Activated CD8-positive, alpha-beta memory T cell treated with anti-CD3 and anti-CD28 coated beads, Interleukin-2, amount 50 U/mL, for 1 hour (primary cell): Measurements from ENCODE around the gene EPHA8.

Experiments used
- DNase-seq: peaks from one replicate; pipeline ENCODE4 v3.0.0-alpha.2; 2020; ENCODE audit errors: extremely low read depth

The EPHA8 gene

GRCh38 chr1:22592919-22593790 lies 29.9 kb downstream of the EPHA8 start:
- DNase-seq = no peak

GRCh38 chr1:22594396-22594795 lies 31.1 kb downstream of the EPHA8 start:
- no peak for DNase-seq

GRCh38 chr1:22595108-22595507 lies 31.8 kb downstream of the EPHA8 start:
- DNase-seq = no peak

DNA sequence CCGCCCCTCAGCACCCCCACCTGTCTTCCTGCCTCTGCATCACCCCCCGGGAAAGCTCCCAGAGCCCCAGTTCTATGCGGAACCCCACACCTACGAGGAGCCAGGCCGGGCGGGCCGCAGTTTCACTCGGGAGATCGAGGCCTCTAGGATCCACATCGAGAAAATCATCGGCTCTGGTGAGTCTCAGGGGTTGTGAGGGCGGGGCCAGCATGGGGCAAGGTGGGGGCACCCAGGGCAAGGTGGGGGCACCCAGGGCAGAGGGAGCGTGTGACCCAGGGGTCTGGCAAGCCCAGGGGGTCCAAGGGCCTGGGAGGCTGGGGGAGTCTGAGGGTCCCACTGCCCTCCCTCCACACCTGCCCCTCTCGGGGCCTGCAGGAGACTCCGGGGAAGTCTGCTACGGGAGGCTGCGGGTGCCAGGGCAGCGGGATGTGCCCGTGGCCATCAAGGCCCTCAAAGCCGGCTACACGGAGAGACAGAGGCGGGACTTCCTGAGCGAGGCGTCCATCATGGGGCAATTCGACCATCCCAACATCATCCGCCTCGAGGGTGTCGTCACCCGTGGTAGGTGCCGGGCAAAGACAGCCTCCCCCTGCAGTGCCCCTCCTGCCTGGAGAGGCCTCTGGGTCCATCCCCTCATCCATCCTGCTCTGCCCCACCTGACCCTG lies 34.1 kb downstream of the EPHA8 start:
- no peak for DNase-seq

GRCh38 chr1:22597996-22598395 lies 34.7 kb downstream of the EPHA8 start:
- no peak for DNase-seq

DNA sequence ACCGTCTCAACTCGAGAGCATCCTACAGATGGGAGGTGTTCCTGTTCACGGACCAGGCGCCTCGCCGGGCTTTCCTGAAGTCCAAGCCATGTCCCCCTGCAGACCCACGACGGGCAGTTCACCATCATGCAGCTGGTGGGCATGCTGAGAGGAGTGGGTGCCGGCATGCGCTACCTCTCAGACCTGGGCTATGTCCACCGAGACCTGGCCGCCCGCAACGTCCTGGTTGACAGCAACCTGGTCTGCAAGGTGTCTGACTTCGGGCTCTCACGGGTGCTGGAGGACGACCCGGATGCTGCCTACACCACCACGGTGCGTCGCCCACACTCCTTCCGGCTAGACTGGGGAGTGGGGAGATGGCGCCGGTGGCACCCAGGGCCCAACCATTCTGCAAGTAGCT lies 35.4 kb downstream of the EPHA8 start:
- DNase-seq = no peak

DNA sequence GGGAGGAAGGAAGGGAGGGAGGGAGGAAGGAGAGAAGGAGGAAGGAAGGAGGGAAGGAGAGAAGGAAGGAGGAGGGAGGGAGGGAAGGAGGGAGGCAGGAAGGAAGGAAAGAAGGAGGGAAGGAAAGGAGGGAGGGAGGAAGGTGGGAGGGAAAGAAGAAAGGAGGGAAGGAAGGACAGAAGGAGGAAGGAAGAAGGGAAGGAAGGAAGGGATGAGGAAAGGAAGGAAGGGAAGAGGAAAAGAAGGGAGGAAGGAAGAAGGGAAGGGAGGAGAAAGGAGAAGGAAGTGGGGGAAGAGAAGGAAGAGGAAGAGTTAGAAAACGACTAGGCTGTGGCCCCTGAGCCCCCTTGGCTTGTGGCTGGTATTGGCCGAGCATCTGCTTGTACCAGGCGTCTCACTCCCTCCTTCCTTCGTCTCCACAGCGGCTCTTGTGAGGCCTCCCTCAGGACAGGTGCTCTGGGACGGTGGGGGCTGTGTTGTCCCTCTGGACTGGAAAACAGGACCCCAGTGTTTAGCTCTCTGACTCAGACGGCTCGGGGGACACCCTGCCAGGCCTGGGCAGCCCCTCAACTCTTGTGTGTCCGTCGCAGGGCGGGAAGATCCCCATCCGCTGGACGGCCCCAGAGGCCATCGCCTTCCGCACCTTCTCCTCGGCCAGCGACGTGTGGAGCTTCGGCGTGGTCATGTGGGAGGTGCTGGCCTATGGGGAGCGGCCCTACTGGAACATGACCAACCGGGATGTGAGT lies 37.0 kb downstream of the EPHA8 start:
- no peak for DNase-seq

DNA sequence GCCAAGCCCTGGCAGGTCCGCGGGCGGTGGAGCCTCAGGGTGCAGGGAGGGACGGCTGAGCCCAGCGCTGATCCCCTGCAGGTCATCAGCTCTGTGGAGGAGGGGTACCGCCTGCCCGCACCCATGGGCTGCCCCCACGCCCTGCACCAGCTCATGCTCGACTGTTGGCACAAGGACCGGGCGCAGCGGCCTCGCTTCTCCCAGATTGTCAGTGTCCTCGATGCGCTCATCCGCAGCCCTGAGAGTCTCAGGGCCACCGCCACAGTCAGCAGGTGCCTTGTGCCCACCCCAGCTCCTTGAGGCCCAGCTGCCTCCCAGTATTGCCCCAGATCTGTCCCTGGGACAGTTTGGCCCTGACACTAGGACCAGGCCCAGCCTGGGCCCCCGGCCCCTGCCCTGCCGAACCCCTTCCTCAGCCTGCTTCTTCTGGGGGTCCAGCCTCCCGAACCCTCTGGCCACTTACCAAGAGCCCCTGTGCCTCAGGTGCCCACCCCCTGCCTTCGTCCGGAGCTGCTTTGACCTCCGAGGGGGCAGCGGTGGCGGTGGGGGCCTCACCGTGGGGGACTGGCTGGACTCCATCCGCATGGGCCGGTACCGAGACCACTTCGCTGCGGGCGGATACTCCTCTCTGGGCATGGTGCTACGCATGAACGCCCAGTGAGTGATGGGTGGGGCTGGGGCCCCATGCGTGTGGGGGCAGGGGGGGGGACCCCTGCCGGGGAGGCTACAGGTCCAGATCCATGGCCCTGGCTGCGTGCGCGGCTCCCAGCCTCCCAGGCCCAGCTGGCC lies 37.7 kb downstream of the EPHA8 start:
- DNase-seq = no peak

- no peak for DNase-seq
Observed at GRCh38 chr1:22601610-22602009, 38.3 kb downstream of the EPHA8 start.

DNA sequence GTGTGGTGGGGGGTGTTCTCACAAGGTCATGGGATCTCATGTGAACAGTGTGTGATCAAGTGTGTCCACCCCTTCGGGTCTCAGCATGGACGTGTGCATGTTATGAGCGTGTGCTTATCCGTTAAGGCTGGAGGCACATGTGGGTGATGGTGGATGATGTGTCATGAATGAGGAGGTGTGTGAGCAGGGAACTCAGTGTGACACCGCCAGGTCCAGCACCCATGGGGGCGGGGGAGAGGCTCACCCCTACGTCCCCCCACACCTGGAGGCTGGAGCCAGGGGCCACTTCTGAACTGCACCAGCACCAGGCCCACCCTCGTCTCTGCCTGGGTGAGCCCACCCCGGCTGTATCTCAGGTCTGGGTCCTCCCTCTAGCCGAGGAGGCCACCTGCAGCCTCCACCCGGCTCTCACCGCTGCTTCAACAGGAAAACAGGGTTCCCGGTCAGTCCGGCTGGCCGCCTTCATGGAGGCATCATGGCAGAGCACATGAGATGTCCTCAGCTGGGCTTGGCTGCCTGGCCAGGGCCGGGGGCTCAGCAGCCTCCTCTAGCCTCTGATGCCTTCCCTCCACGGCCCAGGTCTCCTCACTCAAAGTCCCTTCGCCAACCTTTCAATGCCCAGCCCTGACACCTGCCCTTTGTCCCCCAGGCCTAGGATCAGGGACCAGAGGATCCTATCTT lies 38.9 kb downstream of the EPHA8 start:
- no peak for DNase-seq

GRCh38 chr1:22606161-22606560 lies 42.9 kb downstream of the EPHA8 start:
- DNase-seq = no peak

DNA sequence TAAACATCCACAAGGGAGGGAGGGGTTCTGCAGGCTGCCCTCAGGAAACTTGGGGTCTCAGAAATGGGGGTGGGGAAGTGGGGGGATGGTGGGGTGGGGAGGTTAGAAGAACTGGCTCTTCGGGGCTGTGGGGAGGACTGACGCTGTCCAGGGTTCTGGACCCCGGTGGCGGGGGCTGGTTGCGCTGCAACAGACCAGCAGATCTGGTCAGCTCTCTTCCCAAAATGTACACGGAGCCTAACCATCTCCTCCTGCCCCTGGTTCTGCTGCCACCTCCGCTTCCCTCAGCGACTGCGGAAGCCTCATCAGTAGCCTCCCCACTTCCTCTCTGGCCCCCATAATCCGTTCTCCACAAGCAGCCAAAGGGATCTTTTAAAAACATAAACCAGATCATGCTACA lies 43.9 kb downstream of the EPHA8 start:
- DNase-seq = no peak

DNA sequence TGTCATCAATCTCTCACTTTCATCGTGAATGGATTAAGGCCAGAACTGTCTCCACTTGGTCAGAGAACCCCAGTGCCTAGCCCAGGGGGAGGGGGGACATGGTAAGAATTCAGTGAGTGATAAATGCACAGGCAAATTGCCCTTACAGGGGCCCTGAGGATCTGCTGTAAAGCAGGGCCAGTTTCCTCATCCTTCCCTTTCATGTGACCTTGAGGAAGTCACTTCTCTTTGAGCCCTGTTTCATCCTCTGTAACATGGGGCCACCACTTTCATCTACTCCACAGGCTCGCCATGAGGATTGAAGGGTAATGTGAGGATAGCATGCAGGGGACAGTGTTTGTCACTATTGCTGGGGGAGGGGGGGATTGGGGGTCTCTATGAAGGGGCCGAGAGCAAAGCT lies 45.1 kb downstream of the EPHA8 start:
- no peak for DNase-seq

DNA sequence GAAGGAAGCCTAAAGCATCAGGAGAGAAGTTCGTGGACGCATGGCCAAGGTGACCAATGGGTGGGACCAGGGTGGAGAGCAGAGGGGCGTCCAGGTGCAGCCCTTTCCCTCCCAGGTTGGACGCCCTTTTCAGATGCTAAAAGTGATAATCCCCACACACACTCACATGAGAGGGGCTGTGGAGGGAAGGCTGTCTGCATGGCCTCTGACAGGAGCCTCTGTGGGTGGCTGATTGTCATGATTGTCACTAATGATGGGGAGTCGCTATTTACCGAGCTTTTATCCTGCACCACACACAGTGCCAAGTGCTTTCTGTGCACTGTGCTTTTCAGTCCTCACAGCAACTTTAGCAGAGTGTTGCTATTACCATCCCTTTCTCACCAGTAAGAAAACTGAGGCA lies 46.0 kb downstream of the EPHA8 start:
- DNase-seq = no peak

DNA sequence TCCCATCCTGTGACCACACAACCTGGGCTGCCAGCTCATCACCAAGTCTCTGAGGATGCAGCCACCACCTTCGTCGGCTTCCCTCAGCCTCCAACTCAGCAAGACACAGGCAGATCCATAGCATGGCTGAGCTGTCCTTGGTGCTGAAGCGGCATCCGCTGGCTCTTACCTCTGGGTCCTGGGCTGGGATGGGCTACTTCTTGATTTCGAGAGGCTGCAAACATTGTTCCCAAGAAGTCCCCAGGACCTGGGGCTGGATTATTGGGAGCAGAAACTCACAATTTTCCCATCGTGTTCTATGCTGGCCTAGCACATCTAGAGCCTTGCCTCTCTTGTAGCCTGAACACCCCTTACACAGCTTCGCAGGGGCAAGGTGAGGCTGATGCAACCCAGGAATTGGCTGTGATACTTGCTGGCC lies 48.2 kb downstream of the EPHA8 start:
- DNase-seq = no peak

DNA sequence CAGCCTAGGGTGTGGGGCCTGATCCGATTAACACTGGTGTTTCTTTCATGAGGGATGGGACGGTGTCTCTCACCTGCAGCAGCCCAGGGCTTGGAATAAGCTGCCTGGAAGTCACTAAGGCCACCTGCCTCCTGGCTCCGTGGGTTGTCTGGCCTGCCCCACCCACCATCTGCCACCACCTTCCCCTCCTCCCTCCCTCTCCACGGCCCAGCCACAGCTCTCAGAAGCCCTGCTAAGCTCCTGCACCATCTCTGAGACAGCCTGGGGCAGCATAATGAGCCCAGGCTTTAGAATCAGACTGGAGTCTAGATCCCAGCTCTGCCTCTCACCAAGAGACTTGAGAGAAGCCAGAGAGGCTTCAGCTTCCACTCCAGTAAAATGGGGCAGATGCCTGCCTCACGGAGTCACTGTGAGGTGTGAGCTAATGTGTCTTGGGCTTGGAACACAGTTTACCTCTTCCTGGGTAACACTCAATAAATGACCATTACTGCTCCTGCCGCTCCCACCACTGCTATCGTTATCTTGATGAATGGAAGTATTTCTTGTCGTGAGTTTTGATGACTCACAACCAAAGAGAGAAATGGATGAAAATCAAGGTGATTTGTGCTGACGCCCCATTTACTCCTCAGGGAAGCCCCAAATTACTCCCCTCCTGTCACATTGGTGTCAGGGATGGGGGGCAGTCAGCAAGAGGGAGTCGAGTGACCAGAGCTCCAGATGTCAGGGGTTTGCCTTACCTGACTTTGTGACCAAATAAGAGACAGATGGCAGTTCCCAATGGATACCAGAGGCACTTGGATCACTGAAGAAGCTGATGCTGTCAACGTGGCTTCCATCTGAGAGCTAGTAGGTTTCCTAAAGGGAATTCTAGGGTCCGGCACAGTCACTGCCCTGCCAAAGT lies 49.6 kb downstream of the EPHA8 start:
- no peak for DNase-seq

DNA sequence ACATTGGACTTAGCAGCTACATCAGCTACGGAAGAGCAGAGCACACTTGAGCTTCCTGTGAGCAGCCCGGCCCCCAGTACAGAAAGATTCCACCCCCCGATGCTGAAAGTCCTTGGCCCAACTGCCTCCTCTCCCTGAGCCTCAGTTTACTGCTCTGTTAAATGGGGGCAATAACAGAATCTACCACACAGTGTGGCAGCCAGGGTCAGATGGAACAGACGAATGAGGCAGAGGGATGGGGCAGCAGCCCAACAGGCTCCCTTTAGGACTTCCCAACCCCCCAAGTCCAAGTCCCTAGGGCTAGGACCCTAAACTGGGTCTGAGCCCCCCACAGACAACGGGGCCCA lies 50.3 kb downstream of the EPHA8 start:
- DNase-seq = no peak

DNA sequence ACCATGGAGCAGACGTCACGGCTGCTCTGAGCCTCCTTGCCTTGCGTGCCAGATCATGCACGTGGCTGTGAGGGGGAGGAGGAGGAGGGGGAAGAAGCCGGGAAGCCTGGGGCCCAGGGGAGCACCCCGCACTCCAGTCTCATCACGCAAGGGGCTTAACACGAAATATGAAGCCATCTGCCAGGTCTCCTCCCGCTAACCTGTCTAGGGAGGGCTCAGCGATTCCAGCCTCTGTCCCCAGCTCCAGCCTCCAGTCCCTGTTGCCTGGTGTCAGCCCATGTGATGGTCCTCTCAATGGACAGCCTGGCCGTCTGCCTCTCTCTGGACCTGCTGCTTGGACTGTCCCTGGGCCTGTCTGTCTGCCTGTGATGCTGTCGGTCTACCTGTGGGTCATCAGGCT lies 50.7 kb downstream of the EPHA8 start:
- no peak for DNase-seq

DNA sequence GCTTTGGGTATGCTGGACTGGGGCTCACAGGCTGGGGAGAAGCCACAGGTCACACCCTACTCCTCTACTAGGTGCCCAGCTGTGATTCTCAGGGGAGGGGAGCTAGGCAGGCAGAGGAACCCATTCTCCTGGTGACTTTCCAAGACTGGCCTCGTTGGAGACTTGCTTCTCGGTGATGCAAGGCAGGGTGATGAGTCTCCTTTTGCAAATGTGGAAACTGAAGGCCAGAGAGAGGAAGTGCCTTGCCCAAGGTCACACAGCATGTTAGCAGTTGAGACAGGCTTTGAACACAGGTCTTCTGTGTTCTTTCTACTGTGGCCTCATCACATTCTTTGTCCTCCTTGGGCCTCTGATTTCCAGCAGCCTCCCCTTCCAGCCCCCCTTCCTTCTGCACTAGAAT lies 52.6 kb downstream of the EPHA8 start:
- no peak for DNase-seq

DNA sequence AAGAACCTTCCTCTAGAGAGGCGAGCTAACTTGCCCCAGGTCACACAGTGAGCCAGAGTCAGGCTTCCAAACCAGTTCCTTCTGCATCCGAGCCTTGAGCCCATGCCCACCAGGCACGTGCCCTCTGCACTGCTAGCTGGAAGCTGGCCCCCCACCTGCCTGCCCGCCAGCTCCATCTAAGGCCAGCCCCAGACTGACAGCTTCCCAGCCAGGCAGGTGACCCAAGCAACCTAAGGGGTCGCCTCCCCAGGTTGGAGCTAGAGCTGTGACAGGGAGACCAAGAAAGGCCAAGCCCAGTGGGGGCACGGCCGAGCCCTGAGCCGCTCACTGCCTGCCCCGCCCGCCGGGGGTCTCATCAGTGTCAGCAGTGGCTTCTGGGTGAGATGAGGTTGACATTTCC lies 53.3 kb downstream of the EPHA8 start:
- no peak for DNase-seq
